ENCODE data around the gene MANF.
"Not testable (repeated sequence)": the region's sequence is repeated elsewhere in the genome, so short reads cannot be mapped to it uniquely, and the experiment has no call there.

MANF gene

GRCh38 chr3:51373658-51374421 lies 11.3 kb upstream of the MANF start:
- no peak for DNase-seq (ENCODE audit: low spot score)

- no peak for DNase-seq (ENCODE audit: low spot score)
Observed at GRCh38 chr3:51374456-51374855, 10.6 kb upstream of the MANF start.

DNA sequence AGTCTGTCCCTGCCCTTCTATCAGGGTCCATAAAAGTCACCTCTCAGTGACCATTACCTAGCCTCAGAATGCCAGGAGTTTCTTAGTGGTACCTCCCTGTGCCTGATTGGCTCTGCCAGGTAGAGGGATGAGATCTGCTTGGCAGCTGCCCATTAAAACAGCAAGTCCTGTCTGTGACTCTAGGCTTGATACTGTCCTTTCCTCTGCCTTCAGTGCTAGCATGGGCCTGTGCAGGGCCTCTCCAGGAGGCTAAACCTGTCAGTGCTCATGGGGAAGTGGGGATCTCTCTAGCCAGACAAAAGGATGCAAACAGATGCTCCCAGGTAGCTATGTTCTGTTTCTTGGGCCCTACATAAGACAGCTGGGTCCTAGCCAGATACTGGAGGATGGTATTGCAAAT lies 10.0 kb upstream of the MANF start:
- no peak for DNase-seq (ENCODE audit: low spot score)

GRCh38 chr3:51375571-51375970 lies 9.5 kb upstream of the MANF start:
- DNase-seq (ENCODE audit: low spot score), result no peak

GRCh38 chr3:51378065-51378464 lies 7.0 kb upstream of the MANF start:
- no peak for DNase-seq (ENCODE audit: low spot score)

GRCh38 chr3:51378726-51379125 lies 6.4 kb upstream of the MANF start:
- no peak for DNase-seq (ENCODE audit: low spot score)

DNA sequence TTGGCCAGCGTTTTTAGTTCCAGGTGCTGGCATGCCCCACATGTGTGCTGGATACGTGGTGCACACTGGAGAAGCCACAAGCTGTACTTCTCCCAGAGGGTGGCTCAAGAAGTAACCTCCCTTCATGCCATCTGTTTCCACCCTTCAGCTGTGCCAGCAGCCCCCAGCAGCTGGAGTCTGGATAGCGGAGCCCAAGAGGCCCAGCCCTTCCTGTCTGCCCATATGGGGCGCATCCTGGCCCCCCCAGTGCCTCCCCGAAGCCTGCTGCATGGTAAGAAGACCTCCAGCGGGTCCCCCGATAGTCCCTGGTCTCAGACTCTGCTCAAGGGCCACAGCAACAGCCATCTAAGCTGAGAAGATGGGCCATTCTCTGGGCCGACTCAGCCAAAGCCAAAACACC lies 5.8 kb upstream of the MANF start:
- DNase-seq (ENCODE audit: low spot score), result no peak

GRCh38 chr3:51379746-51380455 lies 5.2 kb upstream of the MANF start:
- DNase-seq (ENCODE audit: low spot score), result no peak

- DNase-seq (ENCODE audit: low spot score), result no peak
Observed at GRCh38 chr3:51380601-51381332, 4.3 kb upstream of the MANF start.

- no peak for DNase-seq (ENCODE audit: low spot score)
Observed at GRCh38 chr3:51381333-51381705, 3.8 kb upstream of the MANF start.

DNA sequence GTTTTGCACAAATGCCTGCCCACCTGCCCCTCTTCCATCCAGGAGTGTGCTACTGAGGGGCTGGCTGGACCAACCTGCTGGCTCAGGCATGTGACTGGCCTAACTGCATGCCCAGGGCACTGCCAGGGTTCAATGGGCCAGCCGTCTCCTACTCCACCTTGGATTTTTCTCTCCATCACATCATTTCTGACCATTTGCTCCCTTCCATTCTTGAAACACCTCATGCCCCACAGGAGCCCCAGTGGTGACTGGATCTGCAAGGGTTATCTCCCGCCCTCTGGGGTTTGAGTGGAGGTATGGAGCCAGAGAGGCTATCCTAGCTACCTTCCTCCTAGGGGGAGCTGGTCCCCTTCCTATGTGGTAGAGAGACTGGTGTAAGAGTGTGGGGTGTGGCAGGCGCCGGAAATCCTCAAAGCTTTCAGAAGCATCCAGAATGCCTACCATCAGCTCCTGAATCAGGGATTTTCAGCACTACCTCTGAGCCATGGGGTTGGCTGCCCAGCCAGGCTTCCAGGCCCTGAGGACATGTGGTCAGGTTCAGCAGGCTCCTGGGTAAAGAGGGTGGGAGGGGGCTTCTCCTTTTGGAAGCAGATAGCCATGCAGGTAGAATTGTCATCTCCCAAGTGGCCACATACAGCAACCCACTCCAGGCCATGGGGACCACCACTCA lies 2.9 kb upstream of the MANF start:
- DNase-seq (ENCODE audit: low spot score), result no peak

DNA sequence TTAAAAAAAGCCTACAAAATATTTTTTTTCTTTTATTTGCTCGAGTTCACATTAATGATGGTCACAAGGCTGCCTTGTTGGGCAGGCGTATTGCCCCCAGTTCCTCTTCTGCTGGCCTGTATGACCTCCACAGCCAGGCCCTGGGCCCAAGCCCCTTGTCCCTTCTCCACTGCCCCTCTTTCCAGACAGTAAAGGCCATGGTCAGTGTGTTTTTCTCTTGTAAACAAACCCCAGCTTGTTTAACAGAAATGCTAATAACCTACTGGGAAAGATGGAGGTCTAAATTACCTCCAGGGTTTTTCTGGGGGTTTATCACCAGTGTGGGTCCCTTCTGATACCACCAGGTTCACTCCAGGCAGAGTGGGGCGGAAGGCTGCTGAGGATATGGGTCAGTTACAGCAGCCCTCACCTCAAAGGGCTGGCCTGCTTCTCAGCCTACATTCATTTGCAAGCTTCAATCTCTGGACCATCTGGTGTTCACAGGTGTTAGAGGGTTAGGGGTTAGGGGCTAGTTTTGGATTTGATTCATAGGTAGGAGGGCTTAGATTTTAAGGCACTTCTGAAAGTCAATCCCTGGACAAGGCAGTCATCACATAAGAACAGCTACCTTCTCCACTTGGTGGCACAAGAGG lies 2.0 kb upstream of the MANF start:
- no peak for DNase-seq (ENCODE audit: low spot score)

DNA sequence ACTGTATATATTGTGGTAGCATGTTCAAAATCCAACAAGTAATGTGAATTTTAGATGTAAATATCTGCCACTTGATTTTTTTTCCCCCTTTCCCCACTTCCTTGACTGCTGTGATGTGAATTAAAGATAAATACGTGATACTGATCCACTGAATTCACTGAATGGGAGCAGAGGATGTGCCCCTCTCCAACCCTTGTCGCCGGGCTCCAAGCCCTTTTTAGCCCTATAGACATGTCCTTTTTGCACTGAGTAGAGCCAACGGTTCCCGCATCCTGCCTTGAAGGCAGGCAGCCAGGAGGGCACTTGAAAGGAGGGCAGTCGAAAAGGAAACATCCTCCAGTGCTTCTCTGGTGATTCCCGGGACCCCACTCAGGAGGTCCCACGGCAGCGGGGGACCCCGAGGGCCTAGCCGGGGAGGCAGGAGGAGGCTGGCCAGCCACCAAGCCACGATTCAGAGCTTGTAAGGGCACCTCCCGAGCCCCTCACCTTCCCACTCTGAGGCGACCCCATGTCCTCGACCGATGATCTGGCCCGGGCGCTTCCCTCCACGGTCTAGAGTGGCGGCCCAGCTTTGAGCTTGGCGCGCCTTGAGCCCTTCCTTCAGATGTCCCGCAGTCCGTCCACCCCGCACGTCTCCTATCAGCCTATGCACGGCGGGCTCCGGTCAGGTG lies 901 bp upstream of the MANF start:
- no peak for DNase-seq (ENCODE audit: low spot score)

DNA sequence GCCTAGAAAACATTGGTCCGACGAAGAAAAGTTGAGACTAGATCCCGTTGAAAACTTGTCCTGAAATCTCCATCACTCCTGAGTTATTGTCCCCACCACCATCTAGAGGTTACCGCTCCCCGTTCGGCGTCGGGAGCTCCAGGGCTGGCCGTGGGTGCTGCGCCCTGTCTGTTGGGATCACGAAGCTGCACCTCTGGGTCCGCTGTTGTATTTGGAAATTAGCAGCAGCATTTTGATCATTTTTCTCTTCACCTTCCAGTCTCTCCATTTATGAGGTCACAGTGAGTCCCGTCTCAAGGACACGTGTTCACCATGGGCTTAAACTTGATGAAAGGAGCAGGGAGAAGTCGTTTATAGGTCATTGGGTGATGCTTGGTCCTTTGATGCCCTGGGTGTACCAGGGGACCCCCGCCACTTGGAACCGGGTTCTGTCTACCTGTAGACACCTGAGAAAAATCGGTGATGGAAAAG lies 565 bp downstream of the MANF start:
- DNase-seq (ENCODE audit: low spot score), result no peak

DNA sequence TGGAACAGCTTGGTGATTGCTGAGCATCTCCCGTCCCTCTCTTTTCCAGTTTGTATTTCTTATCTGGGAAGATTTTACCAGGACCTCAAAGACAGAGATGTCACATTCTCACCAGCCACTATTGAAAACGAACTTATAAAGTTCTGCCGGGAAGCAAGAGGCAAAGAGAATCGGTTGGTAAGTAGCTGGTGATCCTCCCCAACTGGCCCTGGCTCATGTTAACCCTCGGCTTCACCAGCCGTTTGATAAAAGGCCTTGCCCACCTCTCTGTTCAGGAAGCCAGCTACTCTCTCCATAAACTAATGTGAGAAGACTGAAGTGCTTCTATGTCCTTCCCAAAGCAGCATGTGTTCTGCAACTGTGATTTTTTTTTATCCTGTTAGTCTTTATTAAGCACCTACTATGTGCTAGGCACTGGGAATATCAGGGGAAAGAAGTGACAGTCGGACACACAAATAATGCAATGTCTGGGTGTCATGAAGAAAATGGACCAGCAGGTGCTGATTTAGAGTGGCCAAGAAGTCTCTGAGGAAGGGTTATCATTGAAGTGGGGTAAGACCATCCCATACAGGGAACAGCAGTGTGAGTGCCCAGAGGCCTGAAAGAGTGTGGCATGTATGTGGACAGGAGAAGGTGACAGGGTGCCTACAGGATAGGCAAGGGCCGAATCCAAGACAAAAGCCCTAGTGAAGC lies 1.2 kb downstream of the MANF start:
- DNase-seq (ENCODE audit: low spot score), result no peak

DNA sequence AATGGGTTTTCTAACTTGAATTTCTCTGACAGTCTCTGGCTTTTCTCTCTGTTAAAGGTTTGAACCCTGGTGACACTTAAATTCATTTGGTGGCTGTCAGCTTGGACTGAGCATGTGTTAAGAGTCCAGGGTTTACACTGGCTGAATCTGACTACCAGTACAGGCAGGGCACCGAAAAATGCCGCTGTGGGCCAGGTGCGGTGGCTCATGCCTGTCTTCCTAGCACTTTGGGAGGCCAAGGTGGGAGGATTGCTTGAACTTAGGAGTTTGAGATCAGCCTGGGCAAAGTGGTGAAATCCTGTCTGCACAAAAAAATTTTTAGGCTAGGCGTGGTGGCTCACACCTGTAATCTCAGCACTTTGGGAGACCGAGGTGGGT lies 1.8 kb downstream of the MANF start:
- DNase-seq (ENCODE audit: low spot score), result no peak

- DNase-seq (ENCODE audit: low spot score), result not testable (repeated sequence)
Observed at GRCh38 chr3:51387281-51387680, 2.2 kb downstream of the MANF start.

DNA sequence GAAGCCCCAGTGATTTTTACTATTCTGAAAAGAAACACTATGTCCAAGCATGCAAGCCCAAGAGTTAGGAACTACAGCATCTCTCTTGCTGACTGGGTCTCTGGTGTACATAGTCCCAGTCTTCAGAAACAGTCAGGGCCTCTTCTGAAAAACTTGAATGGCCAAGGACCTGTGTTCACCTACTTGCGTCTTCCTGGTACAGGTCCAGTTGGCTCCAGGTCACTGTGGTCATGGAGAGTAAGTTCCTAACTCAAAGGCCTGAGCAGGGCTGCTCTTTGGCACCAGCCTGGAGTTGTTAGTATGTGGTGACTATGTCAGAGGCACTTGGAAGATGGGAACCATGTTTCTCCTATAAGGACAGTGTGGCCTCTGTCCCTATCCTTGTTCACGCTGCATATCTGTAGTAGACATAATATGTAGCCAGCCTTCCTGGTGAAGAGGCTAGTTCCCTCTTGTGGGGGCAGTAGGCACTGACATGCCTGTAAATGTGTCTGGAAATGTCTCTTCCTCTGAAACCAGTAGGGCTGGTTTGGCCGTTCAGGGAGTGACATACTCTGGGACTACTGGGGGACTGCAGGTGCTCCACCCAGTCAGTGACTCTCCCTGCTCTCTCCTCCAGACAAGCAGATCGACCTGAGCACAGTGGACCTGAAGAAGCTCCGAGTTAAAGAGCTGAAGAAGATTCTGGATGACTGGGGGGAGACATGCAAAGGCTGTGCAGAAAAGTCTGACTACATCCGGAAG lies 3.4 kb downstream of the MANF start:
- no peak for DNase-seq (ENCODE audit: low spot score)

- DNase-seq (ENCODE audit: low spot score), result peak; percentile 53
Observed at GRCh38 chr3:51389423-51390183, 4.5 kb downstream of the MANF start.
